GM19023 (cell line): ENCODE data around the gene FHOD1.
A peak's percentile ranks its signal among the peaks of the same experiment; 100 is the strongest.

ENCODE experiments used
- ATAC-seq: cut with Tn5 transposase; IDR thresholded peaks from one replicate; pipeline ENCODE4 v1.9.1; 2021; ENCODE audit warnings: mild to moderate bottlenecking, moderate library complexity; ENCODE audit not compliant: unreplicated experiment

Gene FHOD1

DNA sequence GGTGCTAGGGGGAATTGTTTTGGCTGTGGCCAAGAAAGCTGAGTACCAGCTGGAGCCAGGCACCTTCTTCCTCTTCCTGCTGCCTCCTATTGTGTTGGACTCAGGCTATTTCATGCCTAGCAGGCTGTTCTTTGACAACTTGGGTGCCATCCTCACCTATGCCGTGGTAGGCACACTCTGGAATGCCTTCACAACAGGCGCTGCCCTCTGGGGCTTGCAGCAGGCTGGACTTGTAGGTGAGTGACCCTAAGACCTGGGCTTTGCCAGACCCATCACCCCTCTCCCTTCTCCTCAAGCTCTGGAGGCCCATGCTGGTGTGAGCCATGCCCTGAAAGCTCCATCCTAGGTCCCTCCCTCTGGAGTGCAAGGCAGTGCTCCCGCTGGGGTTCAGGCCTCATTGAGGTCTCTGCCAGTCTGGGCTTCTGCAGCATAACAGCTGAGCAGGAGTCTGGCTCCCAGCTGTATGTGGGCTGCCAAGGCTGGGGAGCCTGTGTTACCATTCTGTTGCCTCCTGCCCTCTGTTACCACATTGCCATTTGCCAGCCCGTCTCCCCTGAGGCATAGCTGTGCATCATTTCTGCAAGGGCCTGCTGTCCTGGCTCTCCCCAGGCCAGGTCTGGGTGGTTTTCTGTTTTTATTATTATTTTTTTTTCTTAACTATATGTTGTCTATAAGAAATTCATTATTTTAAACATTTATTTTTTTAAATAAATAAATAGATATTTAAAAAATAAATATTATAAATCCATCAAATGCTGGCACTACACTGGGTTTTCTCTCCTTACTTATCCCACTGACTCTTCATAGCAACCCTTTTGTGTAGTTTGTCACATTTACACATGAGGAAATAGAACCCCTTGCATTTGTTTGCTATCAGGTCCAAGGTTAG is 5.6 kb upstream of the FHOD1 start:
- no peak for ATAC-seq

DNA sequence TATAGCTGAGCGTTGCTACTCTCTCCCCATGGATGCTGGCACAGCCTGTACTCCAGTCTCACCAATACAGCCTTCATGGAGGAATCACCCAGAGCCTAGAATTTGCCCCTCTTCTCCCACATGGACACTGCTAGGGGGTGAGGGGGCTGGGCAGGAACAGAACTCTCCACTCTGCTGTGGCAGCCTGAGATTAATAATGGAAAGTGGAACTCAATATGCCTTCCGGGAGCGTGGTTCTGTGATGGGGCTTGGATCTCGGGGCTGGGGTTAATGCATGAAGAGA is 2.7 kb upstream of the FHOD1 start:
- no peak for ATAC-seq

DNA sequence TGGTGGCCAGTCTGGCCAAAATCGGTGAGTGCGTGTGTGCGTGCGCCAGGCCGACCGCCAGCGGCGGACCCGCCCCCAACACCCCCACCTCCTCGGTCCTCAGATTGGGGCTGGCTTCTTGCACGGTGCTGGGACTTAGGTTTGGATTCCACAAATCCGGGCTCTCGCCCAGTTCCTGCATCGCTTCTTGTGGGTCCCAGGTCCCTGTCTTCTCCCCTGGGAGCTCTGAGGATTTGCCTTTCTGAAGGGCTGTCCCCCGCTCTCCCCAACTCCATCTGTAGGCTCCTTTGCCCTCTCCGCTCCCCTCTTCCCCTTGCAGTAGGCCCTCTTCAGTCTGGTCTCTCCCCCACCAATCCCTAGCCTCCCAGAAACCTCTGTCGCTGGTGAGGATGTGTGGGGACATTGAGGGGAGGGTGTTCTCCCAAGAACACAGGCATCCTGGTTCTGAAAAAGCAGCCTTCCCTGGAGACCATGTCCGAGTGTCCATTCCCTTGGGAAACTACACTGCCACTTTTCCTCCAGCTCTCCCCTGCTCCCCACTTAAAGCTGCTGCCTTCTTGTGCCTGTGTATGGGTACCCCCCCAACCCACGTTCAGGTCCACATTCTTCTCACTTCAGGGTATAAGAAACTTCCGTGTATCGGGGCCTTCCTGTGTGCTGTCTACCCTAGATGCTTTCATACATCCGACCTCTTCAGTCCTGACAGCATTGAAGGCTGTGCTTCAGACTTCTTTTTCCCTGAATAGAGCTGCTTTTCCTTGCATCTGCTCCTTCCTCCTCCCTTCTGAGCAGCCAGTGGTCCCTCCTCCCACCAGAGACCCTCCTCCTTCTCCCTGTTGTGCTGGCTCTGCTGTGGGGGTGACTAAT is 2.1 kb upstream of the FHOD1 start:
- no peak for ATAC-seq

DNA sequence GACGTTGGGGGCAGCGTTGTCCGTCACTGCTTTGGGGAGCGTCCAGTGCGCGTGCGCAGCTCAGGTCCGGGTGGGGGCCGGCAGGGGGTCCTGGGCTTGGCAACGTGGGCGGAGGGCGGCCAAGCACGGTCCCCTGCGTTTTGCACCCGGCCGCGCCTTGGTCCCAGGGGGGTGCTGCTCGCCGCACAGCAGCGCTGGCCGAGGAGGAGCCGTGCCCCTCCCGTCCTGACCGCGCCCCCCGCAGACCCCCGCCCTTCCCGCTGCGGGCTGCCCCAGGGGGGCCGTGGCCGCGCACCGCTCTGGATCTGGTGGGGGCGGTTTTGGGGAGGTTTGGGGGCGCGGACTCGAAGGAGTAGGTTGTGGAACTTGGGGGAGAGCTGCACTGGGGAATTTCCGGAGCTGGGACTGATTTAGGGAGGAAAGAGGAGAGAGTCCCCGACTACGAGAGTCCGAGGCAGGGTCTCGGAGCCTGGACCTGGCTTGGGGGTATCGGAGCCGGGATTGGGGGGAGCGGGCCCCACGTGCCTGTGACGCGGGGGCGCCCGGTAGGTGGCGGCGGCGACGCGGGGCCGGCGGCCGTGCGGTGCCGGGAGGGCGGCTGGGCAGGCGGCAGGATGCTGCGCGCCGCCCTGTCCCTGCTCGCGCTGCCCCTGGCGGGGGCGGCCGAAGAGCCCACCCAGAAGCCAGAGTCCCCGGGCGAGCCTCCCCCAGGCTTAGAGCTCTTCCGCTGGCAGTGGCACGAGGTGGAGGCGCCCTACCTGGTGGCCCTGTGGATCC is 1.3 kb upstream of the FHOD1 start, which contains the start of gene SLC9A5:
Gene SLC9A5, plus strand, starts transcription at position 579 of the 777 bp plus-strand sequence. Its CDS starts 36 bp downstream, at position 615.
- no peak for ATAC-seq

DNA sequence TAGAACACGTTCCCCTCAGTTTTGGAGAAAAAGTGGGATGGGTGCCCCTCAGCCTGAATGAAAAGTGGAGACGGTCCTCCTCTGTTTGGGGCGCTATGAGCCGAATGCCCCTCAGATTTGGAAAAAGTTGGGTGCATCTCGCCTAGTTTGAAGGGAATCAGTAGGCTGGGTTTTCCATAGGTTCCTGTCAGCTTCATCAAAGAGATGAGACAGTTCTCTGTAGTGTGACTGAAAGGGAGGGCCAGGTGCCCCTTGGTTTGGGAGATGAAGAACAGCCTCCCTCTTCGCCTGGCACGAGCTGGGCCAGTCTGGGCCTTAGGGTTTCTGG is 756 bp upstream of the FHOD1 start:
- no peak for ATAC-seq

DNA sequence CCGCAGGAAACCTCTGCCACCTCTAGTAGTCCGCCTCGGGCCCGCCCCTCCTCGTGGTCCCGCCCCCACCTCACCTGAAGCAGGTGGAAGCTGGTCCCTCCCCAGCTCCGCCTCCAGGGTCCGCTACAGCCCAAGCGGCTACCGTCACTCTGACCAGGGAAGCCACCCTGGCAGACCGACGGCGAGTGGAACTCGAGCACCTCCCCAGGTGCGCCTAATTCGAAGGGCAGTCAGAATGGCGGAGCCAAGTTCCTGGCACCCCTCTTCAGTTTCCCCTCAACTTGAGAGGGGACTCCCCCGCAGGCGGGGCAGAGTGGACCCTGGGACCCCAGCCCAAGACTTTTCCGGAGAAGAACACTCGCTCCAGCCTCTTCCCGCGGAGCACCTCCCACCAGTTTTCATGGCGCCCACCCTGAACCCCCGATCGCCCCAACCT is 507 bp downstream of the FHOD1 start:
- ATAC-seq = peak; percentile 15

DNA sequence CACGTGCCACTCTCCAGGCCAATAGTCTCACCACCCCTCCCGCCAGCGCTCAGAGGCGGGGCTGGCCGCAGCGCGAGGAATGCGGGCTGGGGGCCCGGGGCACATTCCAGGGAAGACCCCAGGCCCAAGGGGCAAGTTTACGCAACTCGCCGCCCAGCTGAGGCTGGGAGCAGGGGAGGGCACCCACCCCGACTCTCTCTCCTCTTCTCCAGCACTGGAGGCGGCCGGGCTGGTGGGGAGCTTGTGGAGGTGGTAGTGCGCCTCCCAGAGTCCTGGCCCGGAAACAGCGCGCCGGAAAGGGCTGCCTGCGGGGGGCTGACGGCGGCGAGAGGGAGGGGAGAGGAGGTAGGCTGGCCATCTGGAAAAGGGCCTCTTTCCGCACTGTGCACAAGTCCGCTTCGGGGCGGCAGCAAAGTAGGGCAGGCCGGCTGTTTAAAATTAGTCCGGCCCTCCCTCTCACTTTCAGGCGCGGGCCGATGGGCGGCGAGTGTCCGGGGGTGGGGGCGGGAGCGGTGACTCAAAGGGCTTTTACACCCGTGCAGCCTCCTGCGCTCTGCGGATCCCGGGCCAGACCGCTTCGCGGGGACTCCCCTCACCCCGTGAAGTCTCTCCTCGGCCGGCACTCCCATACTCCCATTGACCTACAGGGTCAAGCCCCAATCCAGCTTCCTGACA is 1.1 kb downstream of the FHOD1 start:
- peak; percentile 26 for ATAC-seq

DNA sequence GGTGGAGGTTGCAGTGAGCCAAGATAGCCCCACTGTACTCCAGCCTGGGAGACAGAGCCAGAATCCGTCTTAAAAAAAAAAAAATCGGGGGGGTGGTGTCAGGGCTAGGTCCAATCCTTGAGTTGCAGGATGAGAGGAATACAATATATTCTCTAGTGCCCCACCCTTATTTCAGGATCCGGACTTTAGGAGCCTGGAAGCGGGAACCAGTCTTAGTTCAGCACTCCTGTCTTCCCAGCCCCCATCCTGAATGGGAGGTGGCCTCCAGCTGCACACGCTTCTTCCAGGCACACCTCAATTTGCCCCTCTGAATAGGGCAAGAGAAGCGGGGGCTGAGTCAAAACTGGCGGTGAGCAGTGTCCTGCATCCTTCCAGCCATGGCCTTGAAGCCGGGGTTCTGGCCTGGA is 1.6 kb downstream of the FHOD1 start:
- ATAC-seq = no peak

DNA sequence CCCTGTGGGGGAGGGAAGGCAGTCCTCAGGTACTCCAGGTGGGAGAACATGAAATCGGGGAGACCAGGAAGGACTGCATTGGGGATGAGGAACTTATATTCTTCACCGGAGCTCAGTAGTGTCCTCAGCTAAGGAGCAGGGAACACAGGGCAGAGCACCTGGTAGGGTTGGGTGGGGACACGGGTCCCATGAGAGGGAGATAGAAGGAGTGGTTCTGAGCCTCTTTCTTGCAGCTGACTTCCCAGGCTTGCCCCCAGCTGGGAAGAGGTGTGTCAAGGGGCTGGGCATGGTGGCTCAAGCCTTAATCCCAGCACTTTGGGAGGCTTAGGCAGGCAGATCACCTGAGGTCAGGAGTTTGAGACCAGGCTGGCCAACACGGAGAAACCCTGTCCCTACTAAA is 2.1 kb downstream of the FHOD1 start:
- ATAC-seq = no peak

DNA sequence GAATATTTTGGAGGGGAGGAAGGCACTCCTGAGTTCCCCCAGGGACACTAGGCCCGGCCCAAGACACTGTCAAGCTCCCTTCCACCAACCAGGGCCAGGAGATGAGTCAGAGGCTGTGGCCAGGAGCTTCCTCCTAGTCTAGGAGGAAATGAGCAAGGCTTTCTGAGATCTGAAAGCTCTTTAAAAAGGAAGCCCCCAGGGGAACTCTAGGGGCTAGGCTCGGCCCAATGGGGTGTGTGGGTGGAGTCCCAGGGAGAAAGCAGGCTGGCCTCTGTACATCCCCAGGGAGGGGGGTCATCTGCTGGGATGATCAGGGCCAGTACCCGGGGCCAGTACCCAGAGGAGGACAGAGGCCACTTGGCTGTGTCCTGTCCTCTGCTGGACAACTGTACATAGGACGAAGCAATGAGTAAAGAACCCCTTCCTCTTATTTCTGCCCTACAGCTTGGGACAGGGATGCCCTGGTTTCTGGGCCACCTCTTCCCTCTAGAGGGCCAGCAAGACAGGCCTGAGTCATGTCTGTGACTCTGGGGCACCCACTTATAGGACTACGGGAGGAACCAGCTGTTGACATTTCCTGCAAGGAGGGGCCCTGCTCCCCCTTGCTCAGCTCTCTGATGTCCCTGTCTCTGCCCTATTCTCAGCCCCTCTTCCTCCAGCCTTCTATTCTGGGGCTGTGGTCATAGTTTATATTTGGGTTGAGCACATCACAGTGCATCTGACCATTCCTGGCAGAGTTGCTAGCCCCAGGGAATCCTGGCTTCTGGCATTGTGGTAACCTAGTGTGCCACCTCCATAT is 2.7 kb downstream of the FHOD1 start:
- peak; percentile 44 for ATAC-seq

DNA sequence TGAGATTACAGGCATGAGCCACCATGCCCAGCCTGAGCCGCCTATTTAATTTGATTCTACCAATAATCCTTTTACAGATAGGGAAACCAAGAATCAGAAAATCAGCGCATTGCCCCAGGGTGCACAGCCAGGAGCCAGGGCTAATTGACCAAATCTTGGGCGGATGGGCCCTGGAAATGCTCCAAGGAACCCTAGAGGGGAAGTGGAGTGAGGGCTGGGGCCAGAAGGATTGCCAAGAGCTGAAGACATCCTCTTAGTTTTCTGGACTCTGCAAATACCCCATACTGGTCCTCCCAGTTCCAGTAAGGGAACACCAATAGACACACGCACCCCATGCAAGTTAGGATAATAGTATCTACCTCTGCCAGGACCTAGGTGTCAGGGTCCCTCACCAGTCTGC is 3.8 kb downstream of the FHOD1 start:
- no peak for ATAC-seq

DNA sequence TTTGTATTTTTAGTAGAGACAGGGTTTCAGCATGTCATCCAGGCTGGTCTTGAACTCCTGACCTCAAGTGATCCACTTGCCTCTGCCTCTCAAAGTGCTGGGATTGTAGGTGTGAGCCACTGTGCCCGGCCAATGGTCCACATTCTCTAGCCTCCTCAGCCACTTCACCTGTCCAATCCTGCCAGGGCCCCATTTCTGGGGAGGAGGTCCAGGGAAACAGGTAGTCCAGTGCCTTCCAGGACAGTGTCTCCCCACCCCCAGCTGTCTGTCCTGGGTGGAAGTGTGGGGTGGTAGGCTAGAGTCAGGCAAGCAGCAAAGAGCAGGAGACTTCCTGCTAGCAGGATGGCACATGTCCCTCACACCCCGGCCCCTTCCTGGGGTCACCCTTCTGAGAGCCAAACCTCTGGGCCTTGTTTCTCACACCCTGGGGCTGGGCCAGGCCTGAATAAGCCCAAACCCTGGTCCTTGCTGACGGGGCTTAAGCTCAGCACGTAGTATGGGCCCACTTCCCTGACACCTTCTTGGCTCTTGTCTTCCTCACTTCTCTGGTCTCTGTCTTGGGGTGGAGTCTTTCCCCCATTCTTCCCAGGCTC is 5.0 kb downstream of the FHOD1 start:
- ATAC-seq = no peak

DNA sequence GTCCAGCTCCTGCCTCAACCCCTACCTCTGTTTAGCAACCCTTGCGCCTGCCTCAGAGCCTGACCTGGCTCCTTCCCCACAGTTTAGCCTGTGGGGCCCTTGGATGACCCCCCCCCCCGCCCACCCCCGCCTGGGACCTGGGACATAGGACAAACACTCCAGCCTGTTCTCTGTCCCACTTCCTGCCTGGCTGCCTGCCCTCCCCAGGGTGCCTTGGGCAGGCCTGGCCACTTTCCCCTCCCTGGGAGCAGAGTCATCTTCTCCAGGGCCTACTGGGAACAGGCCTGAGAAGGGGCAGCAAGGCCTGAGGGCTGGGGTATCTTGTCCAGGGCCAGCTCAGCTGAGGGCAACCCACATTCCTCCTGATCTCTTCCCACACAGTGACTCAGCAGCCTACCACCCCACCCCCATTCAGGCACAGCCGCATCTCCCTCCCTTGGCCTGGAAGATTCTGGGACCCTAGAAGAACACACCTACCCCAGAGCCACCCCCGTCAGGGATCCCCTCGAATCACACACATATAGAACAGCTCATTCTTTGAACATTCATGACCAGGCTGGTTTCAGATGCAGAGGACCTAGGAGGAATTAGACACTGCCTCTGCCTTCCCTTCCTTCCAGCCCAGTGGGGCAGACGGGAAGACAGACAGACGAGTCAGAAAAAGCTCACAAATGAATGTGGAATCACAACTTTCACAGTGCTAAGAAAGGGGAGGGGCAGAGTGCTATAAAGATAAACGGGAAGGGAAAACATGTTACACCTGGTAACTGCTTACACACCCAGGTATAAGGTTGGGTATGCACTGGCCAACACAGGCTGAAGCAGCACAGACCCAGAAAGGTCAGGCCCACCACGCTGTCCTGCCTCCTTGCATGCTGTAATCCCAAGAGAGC is 6.0 kb downstream of the FHOD1 start:
- ATAC-seq = no peak

DNA sequence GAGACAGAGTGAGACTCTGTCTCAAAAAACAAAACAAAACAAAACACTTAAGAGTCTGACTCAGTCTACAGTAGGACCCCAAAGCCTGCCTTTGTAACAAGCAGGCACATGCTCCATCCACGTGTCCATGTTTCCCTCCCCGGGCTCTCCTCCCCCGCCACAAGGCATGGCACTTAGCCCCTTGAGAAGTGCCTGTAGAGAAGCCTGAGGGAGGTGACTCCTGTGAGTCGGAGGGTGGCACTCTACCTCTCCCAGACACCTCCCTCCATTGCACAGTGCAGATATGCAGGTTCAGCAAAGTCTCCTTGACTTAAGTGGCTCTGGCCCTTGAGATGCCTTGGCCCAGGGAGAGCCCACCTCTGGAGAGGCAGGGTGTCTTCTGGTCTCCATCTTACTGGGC is 6.8 kb downstream of the FHOD1 start:
- ATAC-seq = no peak

DNA sequence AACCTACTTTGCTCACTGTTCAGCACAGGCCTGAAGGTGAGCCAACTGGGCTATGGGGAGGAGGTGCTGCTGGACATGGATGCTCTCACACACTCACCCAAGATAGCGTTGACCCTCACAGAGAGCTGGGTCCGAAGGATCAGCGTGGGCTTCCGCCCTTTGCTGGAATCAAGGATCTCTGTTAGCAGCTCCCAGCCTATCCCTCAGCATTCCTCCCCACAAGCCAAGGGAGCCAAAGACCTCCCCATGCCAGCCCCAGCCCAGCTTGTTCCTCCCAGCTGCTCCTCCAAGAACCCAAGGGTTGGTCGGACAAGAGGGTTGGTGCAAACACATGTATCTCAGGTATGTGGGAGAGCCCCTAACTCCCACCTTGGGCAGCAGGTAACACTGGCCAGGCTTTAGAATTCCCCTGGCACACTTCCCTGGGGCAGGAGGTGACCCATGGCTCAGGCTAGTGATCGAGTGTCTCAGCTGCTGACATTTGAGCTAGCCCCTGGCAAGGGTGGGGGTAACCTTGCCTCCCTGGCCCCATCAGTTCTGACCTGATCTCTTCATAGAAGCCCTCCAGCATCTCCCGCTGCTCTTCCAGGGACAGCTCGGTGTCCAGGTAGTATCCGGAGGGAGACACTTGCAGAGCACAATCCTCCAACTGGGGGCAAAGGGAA is 8.3 kb downstream of the FHOD1 start:
- no peak for ATAC-seq

DNA sequence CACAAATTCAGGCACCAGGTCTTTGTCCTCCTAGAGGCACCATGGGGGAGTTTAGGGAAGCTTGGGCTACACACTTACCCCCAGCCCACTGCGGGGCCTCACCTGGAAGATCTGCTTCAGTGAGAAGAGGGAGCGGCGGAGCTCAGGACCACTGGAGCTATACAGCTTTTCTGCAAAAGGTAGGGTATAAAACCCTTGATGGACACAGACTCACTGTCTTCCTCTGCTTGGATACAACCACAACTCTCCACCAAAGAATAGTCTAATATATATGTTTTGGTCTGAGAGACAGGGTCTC is 9.1 kb downstream of the FHOD1 start:
- no peak for ATAC-seq

DNA sequence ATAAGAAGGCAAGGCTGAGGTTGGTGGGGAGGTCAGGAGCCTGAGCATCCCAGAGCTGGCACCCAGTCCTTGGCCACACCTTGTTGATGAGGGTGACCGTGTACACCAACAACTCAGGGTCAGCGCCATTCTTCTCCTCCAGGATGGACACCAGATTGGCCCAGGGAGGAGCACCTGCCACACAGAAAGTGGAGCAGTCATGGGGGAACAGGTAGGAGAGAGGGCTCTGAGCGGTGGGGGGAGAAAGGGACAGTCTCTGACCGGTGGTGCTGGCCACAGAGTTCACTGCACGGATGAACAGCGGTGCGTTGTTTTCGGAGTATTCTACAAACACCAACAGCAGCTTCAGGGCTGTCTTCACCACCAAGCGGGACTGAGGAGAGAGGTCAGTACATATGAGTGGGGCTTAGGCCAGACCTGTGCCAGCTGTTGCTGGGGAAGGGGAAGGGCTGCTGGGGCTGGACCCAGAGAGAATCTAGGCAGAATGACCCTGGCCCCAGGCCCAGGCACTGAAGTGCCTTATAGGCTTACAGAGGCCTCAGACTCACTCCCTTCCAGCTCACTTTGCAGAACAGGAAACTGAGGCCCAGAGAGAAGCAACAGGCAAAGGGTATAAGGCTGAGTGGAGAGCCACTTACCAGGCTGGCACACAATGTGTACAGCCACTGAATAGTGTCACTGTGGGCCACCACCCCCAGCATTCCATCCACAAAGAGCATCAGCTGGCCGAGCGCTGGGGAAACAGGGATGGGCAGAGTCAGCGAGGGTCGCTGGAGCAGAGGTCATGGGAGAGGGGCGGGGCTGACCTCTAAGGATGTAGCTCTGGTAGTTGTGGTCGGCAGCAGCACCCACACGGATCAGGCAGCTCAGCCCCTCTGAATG is 9.6 kb downstream of the FHOD1 start:
- no peak for ATAC-seq
